HepG2 (cell line): Measurements from ENCODE around the gene HHATL. TPM values are rescaled to one million over a fixed set of nuclear protein-coding genes. Genes with fewer than 3 reads are reported as not detected.

ENCODE experiments used
- ATAC-seq: fragments of 200-7000 bp; cut with Tn5 transposase; 3 replicates; pipeline ENCODE4 v1.9.1; 2020; ENCODE audit warnings: mild to moderate bottlenecking, moderate library complexity
- BruUV-seq: library from RNA; stranded (reverse); fragments of 400-500 nt; replicated peaks from 2 replicates; lab custom pipeline; 2021; lab: Mats Ljungman, UMichigan
- CTCF ChIA-PET: fragments of 300-600 bp; formaldehyde crosslinking; extraction: SDS; loops from one replicate; lab custom pipeline; 2021; ENCODE audit warnings: low total read pairs, inconsistent platforms, low intra/inter-chr PET ratio; lab: Yijun Ruan, JAX
- POLR2A ChIA-PET: fragments of 350-600 bp; sonication (Branson Sonifier 250); formaldehyde crosslinking; loops from one replicate; lab custom pipeline; 2020; ENCODE audit warnings: antibody characterized with exemption, inconsistent platforms; lab: Yijun Ruan, JAX
- DNase-seq: peaks from one replicate; pipeline ENCODE4 v3.0.0-alpha.2; 2015; ENCODE audit warnings: low spot score
- FAIRE-seq: peaks from 3 replicates; lab custom pipeline; 2011; peaks lifted over from hg19 to GRCh38; lab: Jason Lieb, UNC
- H2AFZ ChIP-seq: one replicate; pipeline ENCODE4 v1.6.1; 2011; ENCODE audit warnings: low read length, inconsistent platforms
- H3K27ac ChIP-seq: fragments of 300-600 bp; 3 replicates; pipeline ENCODE4 v1.8.0; 2011; ENCODE audit warnings: mixed run types, mild to moderate bottlenecking, mixed read lengths, low read length, inconsistent platforms; ENCODE audit not compliant: insufficient read depth; ENCODE audit errors: extremely low read length
- H3K27me3 ChIP-seq, 2 experiments: fragments of 200-600 bp in 1 of 2; 2 replicates in 1 of 2; 3 replicates in 1 of 2; pipeline versions ENCODE4 v1.6.0 to v1.8.0; 2011; ENCODE audit warnings: low read length in 2 of 2, mild to moderate bottlenecking in 2 of 2, moderate library complexity in 2 of 2, inconsistent platforms in 1 of 2; ENCODE audit not compliant: insufficient read depth in 2 of 2, control insufficient read depth in 1 of 2
- H3K36me3 ChIP-seq, 2 experiments: fragments of 200-600 bp in 1 of 2; replicated peaks in 1 of 2; 2 replicates in 1 of 2; 3 replicates in 1 of 2; pipeline versions ENCODE4 v1.5.1 to v1.8.0; 2011; ENCODE audit warnings: low read length in 2 of 2, inconsistent platforms in 1 of 2; ENCODE audit not compliant: insufficient read depth in 2 of 2, control insufficient read depth in 1 of 2
- H3K4me1 ChIP-seq: 2 replicates; pipeline ENCODE4 v1.5.1; 2012; ENCODE audit warnings: low read length, inconsistent platforms; ENCODE audit not compliant: insufficient read depth
- H3K4me2 ChIP-seq: 2 replicates; pipeline ENCODE4 v1.6.0; 2011; ENCODE audit warnings: low read depth, low read length, inconsistent platforms
- H3K4me3 ChIP-seq, 3 experiments: fragments of 200-600 bp in 1 of 3; sonication (generic), shearing (Covaris generic) in 1 of 3; replicated peaks in 1 of 3; 2 replicates each; pipeline ENCODE4 v1.5.1; 2011 to 2016; ENCODE audit warnings: low read length in 3 of 3, inconsistent platforms in 2 of 3, low read depth in 2 of 3, mild to moderate bottlenecking in 2 of 3, control low read depth in 1 of 3, mixed read lengths in 1 of 3; ENCODE audit not compliant: insufficient read depth in 1 of 3
- H3K79me2 ChIP-seq: one replicate; pipeline ENCODE4 v1.6.1; 2011; ENCODE audit warnings: low read length, inconsistent platforms; ENCODE audit not compliant: insufficient read depth
- H3K9ac ChIP-seq: 2 replicates; pipeline ENCODE4 v1.6.0; 2011; ENCODE audit warnings: mild to moderate bottlenecking, low read depth, low read length, inconsistent platforms; ENCODE audit not compliant: insufficient read depth
- H3K9me3 ChIP-seq: 2 replicates; pipeline ENCODE4 v1.5.1; 2012; ENCODE audit warnings: mild to moderate bottlenecking, low read length
- H4K20me1 ChIP-seq: 2 replicates; pipeline ENCODE4 v1.6.0; 2011; ENCODE audit warnings: inconsistent platforms, mild to moderate bottlenecking, low read length, moderate library complexity; ENCODE audit not compliant: insufficient read depth
- BORCS8-MEF2B ChIP-seq: sonication (generic); formaldehyde crosslinking; IDR thresholded peaks from 2 replicates; pipeline ENCODE4 v1.8.0; 2022; ENCODE audit warnings: mild to moderate bottlenecking, missing genetic modification reagents
- ELF4 ChIP-seq: sonication (generic); formaldehyde crosslinking; IDR thresholded peaks from 2 replicates; pipeline ENCODE4 v1.5.0; 2020; ENCODE audit warnings: missing genetic modification reagents, mild to moderate bottlenecking, moderate library complexity, borderline replicate concordance
- HHEX ChIP-seq: IDR thresholded peaks from 2 replicates; pipeline ENCODE4 v1.6.1; 2016; ENCODE audit warnings: control low read depth
- HOXA5 ChIP-seq: sonication (generic); formaldehyde crosslinking; IDR thresholded peaks from 2 replicates; pipeline ENCODE4 v1.4.0; 2020; ENCODE audit warnings: missing genetic modification reagents
- MED13 ChIP-seq: sonication (generic); formaldehyde crosslinking; IDR thresholded peaks from 2 replicates; pipeline ENCODE4 v1.5.0; 2020; ENCODE audit warnings: missing genetic modification reagents
- NR2C2 ChIP-seq: sonication (generic); formaldehyde crosslinking; IDR thresholded peaks from 2 replicates; pipeline ENCODE4 v1.4.0; 2020; ENCODE audit warnings: missing genetic modification reagents, mild to moderate bottlenecking, moderate library complexity, borderline replicate concordance
- SAFB2 ChIP-seq: sonication (generic); formaldehyde crosslinking; IDR thresholded peaks from 2 replicates; pipeline ENCODE4 v1.5.1; 2020; ENCODE audit warnings: missing genetic modification reagents, low read depth, mild to moderate bottlenecking, borderline replicate concordance
- SOX6 ChIP-seq, 2 experiments: fragments of 450-650 bp in 1 of 2; sonication (generic) in 1 of 2; formaldehyde crosslinking in 1 of 2; IDR thresholded peaks; 2 replicates each; pipeline versions ENCODE4 v1.4.0 to v1.6.1; 2017 to 2020; ENCODE audit warnings: antibody characterized with exemption in 1 of 2, mild to moderate bottlenecking in 1 of 2, missing genetic modification reagents in 1 of 2
- SRSF4 ChIP-seq: fragments of 200-400 bp; formaldehyde crosslinking; IDR thresholded peaks from one replicate; pipeline ENCODE4 v1.6.1; 2018; ENCODE audit warnings: mild to moderate bottlenecking, low read depth, low read length, moderate library complexity; ENCODE audit not compliant: poor library complexity, severe bottlenecking
- THAP11 ChIP-seq: IDR thresholded peaks from 2 replicates; pipeline ENCODE4 v1.6.1; 2016; ENCODE audit warnings: missing biosample characterization, missing genetic modification reagents
- ZIK1 ChIP-seq: sonication (generic); formaldehyde crosslinking; IDR thresholded peaks from 2 replicates; pipeline ENCODE4 v1.5.0; 2020; ENCODE audit warnings: mild to moderate bottlenecking, low read depth, missing genetic modification reagents, borderline replicate concordance
- ZNF224 ChIP-seq: sonication (generic); formaldehyde crosslinking; IDR thresholded peaks from 2 replicates; pipeline ENCODE4 v1.5.0; 2020; ENCODE audit warnings: mild to moderate bottlenecking, missing genetic modification reagents
- ZNF766 ChIP-seq: sonication (generic); formaldehyde crosslinking; IDR thresholded peaks from 2 replicates; pipeline ENCODE4 v1.5.0; 2020; ENCODE audit warnings: missing genetic modification reagents, borderline replicate concordance
- ZNF790 ChIP-seq: sonication (generic); formaldehyde crosslinking; IDR thresholded peaks from 2 replicates; pipeline ENCODE4 v1.8.0; 2022; ENCODE audit warnings: missing genetic modification reagents, mild to moderate bottlenecking, borderline replicate concordance
- WGBS: methylation state at CpG from one replicate; pipeline ENCODE4 v1.1.6; 2017; ENCODE audit warnings: low lambda C conversion rate; 5-methylcytosine and 5-hydroxymethylcytosine counted together
- in situ Hi-C: cut with HindIII; loops from 2 replicates; pipeline ENCODE4 v1.10.0; 2017; ENCODE audit warnings: low pct_unique_long_range_greater_than_20kb; ENCODE audit not compliant: extremely low pct_ligation_motif_present
- intact Hi-C: fragments of 100-400 bp; cut with micrococcal nuclease; formaldehyde crosslinking; loops from one replicate; pipeline ENCODE4 v1.10.0; 2022; ENCODE audit not compliant: unreplicated experiment
- polyA plus RNA-seq, 8 experiments: library from polyadenylated mRNA; depleted of rRNA in 3 of 8; stranded (reverse) in 7 of 8; unstranded in 1 of 8; fragments of >200 nt; fragmentation: Illumina TruSeq in 4 of 8; extraction: Trizol in 4 of 8; gene quantifications; 2 replicates each; pipeline versions ENCODE4 v1.2.1 to v1.2.3, GENCODE V29; 2011 to 2016; ENCODE audit warnings: low read depth in 4 of 8, missing spikeins in 1 of 8, mixed read lengths in 1 of 8; ENCODE audit not compliant: insufficient read depth in 1 of 8
- total RNA-seq, 5 experiments: library from RNA; depleted of rRNA; stranded (reverse); fragments of >200 nt; fragmentation: Illumina TruSeq; extraction: Trizol; gene quantifications; 2 replicates each; pipeline ENCODE4 v1.2.3, GENCODE V29; 2016; ENCODE audit warnings: low read depth in 1 of 5
- TF ChIP-seq, protein P1 (sequence below): sonication (generic); formaldehyde crosslinking; IDR thresholded peaks from 2 replicates; pipeline ENCODE4 v1.5.1; 2020; ENCODE audit warnings: missing genetic modification reagents, mild to moderate bottlenecking, borderline replicate concordance
- TF ChIP-seq, protein P2 (sequence below), 2 experiments: sonication (generic) in 1 of 2; formaldehyde crosslinking in 1 of 2; IDR thresholded peaks; 2 replicates each; pipeline versions ENCODE4 v1.4.0 to v1.6.1; 2018 to 2020; ENCODE audit warnings: missing genetic modification reagents in 2 of 2, borderline replicate concordance in 1 of 2, low read depth in 1 of 2, mild to moderate bottlenecking in 1 of 2, missing biosample characterization in 1 of 2
- TF ChIP-seq, protein P3 (sequence below): sonication (generic); formaldehyde crosslinking; IDR thresholded peaks from 2 replicates; pipeline ENCODE4 v1.4.0; 2020; ENCODE audit warnings: mild to moderate bottlenecking, missing genetic modification reagents
- TF ChIP-seq, protein P4 (sequence below), 2 experiments: fragments of 450-650 bp in 1 of 2; sonication (generic) in 1 of 2; formaldehyde crosslinking; IDR thresholded peaks; 2 replicates each; pipeline versions ENCODE4 v1.5.0 to v1.8.0; 2020 to 2022; ENCODE audit warnings: mild to moderate bottlenecking in 1 of 2, missing genetic modification reagents in 1 of 2

HHATL gene
- total and polyA plus RNA-seq, 2 of the 13 experiments (the other 11 are each of a cell fraction or from before 2014, with no cell fraction given): 0.26 TPM; not detected in 1

DNA sequence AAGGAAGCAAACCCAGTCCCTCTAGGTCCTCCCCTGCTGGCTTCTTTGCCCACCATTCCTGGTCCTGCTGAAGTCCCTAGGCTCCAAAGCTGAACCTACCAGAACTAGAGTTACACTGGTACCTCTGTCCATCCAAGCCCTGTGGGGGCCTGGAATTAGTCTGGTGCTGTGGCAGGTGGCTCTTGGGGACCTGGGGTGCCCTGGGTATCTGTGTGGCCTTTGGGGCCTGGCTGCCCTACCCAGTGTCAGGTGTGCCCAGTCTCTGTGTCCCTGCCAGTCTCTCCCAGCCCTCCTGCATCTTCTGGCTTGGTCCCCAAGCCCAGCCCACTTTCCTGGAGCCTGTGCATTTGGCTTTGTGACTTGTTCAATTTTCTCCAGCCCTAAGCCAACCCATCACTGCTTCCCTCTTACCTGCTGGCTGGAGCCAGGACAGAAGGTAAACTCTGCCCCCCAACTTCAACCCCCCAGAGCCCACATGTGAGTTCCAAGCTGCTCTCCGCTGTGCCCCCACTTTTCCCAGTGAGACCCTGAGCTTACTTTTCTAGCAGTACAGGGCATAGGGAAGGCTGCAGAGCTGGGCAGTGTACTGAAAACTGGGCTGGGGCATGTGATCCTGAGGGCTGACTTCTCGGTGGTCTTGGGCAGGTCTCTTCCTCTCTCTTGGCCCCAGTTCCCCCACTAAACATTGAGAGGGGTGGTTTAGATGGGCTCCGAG is 28.3 kb upstream of the HHATL start:
- DNase-seq: no peak
- Histone ChIP-seq H3K36me3 (no peaks in the 10 kb centered on the region), H3K79me2 (no peaks in the 10 kb centered on the region), H3K9me3 (no peaks in the 10 kb centered on the region), H3K9ac (peak overlapping the region; percentile 33; the same call in 1 of the 2 replicates), H3K27ac (peak overlapping the region; percentile 97), H3K4me2 (no peak overlapping the region), H3K27me3 (no peaks in the 10 kb centered on the region), H3K4me1 (peaks cover 59% of the 10 kb centered on the region), H2AFZ (no peak overlapping the region), H3K4me3 (no peak overlapping the region), H4K20me1 (no peaks in the 10 kb centered on the region)
- POLR2A ChIA-PET: no interaction called here
- CTCF ChIA-PET: no interaction called here
- 92% methylated on average over 3 of the region's 3 CpGs for WGBS
- ATAC-seq: no peak
- in situ Hi-C loops: no loop called here
- intact Hi-C loops: loop anchor here (5.0 kb wide), 2 partner anchors 79 to 129 kb away; partner anchors contain the start of genes NKTR and ZBTB47
- FAIRE-seq: no peak
- BruUV-seq: no TSS peak
- TF ChIP-seq, protein P1, sequence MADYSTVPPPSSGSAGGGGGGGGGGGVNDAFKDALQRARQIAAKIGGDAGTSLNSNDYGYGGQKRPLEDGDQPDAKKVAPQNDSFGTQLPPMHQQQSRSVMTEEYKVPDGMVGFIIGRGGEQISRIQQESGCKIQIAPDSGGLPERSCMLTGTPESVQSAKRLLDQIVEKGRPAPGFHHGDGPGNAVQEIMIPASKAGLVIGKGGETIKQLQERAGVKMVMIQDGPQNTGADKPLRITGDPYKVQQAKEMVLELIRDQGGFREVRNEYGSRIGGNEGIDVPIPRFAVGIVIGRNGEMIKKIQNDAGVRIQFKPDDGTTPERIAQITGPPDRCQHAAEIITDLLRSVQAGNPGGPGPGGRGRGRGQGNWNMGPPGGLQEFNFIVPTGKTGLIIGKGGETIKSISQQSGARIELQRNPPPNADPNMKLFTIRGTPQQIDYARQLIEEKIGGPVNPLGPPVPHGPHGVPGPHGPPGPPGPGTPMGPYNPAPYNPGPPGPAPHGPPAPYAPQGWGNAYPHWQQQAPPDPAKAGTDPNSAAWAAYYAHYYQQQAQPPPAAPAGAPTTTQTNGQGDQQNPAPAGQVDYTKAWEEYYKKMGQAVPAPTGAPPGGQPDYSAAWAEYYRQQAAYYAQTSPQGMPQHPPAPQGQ (CRISPR knock-in tag): no peak
- TF ChIP-seq, protein P2, sequence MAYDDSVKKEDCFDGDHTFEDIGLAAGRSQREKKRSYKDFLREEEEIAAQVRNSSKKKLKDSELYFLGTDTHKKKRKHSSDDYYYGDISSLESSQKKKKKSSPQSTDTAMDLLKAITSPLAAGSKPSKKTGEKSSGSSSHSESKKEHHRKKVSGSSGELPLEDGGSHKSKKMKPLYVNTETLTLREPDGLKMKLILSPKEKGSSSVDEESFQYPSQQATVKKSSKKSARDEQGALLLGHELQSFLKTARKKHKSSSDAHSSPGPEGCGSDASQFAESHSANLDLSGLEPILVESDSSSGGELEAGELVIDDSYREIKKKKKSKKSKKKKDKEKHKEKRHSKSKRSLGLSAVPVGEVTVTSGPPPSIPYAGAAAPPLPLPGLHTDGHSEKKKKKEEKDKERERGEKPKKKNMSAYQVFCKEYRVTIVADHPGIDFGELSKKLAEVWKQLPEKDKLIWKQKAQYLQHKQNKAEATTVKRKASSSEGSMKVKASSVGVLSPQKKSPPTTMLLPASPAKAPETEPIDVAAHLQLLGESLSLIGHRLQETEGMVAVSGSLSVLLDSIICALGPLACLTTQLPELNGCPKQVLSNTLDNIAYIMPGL (CRISPR knock-in tag; IDR thresholded peaks at IDR 0.05; ENCODE audit: borderline replicate concordance in 1 of 2, low read depth in 1 of 2): no peak
- no peak; the same call in 1 of the 2 replicates for TF ChIP-seq NR2C2
- TF ChIP-seq SOX6 (IDR thresholded peaks at IDR 0.05): no peak
- peak; percentile 2; the same call in 1 of the 2 replicates for TF ChIP-seq SOX6 (CRISPR knock-in tag; IDR thresholded peaks at IDR 0.05)
- no peak for TF ChIP-seq SAFB2
- TF ChIP-seq, protein P3, sequence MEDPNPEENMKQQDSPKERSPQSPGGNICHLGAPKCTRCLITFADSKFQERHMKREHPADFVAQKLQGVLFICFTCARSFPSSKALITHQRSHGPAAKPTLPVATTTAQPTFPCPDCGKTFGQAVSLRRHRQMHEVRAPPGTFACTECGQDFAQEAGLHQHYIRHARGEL (CRISPR knock-in tag): 0 out of 2 replicates have a peak, but pooled peaks have one; percentile 28
- TF ChIP-seq HOXA5 (CRISPR knock-in tag): no peak
- no peak for TF ChIP-seq HHEX (CRISPR knock-in tag)
- TF ChIP-seq SRSF4: no peak
- TF ChIP-seq ZNF790 (CRISPR knock-in tag): no peak
- TF ChIP-seq ZNF766 (CRISPR knock-in tag): no peak
- 0 out of 2 replicates have a peak, but pooled peaks have one; percentile 32 for TF ChIP-seq BORCS8-MEF2B (CRISPR knock-in tag)
- TF ChIP-seq, protein P4, sequence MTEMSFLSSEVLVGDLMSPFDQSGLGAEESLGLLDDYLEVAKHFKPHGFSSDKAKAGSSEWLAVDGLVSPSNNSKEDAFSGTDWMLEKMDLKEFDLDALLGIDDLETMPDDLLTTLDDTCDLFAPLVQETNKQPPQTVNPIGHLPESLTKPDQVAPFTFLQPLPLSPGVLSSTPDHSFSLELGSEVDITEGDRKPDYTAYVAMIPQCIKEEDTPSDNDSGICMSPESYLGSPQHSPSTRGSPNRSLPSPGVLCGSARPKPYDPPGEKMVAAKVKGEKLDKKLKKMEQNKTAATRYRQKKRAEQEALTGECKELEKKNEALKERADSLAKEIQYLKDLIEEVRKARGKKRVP (CRISPR knock-in tag; IDR thresholded peaks at IDR 0.05): no peak
- TF ChIP-seq MED13 (CRISPR knock-in tag): no peak
- no peak for TF ChIP-seq ELF4 (CRISPR knock-in tag)
- no peak for TF ChIP-seq ZNF224
- no peak for TF ChIP-seq THAP11
- 0 out of 2 replicates have a peak, but pooled peaks have one; percentile 1 for TF ChIP-seq ZIK1 (CRISPR knock-in tag)
